ENCODE results near the gene FBN1. TPM values are rescaled to one million over a fixed set of nuclear protein-coding genes. Genes with fewer than 3 reads are reported as not detected.

FBN1 gene
- total RNA-seq, 1 donor from 2014 or later = 0.62 TPM

DNA sequence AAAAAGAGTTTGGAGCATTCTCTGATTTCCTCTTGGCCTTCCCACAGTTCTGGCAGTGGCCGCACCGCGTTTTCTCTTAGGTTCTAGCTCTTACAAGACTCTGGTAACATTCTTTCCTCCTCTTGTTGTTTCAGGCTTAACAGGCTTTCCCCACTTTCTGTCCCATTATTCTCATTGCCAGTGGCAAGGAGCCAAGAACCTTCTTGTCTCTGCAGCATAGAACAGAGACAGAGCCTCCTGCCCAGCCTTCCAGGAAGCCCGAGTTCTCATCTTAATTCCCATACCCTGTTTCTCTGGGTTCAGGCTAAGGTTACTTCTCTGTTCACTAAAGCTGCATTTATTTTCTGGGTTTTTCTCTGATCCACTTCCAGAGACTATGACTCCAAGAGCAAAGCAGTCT lies 253.2 kb downstream of the FBN1 start:
- TF ChIP-seq, protein P1, sequence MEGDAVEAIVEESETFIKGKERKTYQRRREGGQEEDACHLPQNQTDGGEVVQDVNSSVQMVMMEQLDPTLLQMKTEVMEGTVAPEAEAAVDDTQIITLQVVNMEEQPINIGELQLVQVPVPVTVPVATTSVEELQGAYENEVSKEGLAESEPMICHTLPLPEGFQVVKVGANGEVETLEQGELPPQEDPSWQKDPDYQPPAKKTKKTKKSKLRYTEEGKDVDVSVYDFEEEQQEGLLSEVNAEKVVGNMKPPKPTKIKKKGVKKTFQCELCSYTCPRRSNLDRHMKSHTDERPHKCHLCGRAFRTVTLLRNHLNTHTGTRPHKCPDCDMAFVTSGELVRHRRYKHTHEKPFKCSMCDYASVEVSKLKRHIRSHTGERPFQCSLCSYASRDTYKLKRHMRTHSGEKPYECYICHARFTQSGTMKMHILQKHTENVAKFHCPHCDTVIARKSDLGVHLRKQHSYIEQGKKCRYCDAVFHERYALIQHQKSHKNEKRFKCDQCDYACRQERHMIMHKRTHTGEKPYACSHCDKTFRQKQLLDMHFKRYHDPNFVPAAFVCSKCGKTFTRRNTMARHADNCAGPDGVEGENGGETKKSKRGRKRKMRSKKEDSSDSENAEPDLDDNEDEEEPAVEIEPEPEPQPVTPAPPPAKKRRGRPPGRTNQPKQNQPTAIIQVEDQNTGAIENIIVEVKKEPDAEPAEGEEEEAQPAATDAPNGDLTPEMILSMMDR (IDR thresholded peaks at IDR 0.05) = no peak
- ChIA-PET CTCF (no interaction called here), POLR2A (no interaction called here)
- no peak overlapping the region for H3K4me3 Mint-ChIP-seq
- H3K36me3 Mint-ChIP-seq (ENCODE audit: low read depth) = no peaks in the 10 kb centered on the region
- peaks cover 8% of the 10 kb centered on the region for H3K27me3 Mint-ChIP-seq
- H3K27ac Mint-ChIP-seq = no peak overlapping the region
- no peaks in the 10 kb centered on the region for H3K9me3 Mint-ChIP-seq
- no peak for DNase-seq
- no peak for ATAC-seq (ENCODE audit: low read depth)
- intact Hi-C loops (cut with micrococcal nuclease) = no loop called here
- no peaks in the 10 kb centered on the region for H3K4me1 Mint-ChIP-seq

DNA sequence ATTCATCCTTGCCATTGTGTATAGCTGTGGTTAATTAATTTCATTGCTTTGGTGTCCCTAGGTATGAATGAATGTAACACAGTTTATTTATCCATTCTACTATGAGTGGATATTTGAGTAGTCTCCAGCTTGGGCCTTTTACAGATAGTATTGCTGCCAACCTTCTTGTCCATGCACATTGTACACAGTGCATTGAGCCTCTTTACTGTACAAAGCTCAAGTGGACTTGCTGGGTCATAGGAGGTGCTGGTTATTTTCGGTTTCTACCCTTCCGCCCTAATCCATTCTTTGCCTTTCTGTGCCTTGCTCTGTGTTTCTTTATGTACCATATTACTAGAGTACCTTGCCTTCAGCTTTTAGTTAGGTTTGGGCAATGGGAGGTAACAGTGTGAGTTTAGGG lies 253.6 kb downstream of the FBN1 start:
- POLR2A ChIA-PET = no interaction called here
- Mint-ChIP-seq H3K4me1 (no peaks in the 10 kb centered on the region), H3K27ac (no peak overlapping the region), H3K9me3 (no peaks in the 10 kb centered on the region), H3K36me3 (ENCODE audit: low read depth) (no peaks in the 10 kb centered on the region), H3K27me3 (peaks cover 8% of the 10 kb centered on the region), H3K4me3 (no peak overlapping the region)
- CTCF ChIA-PET = no interaction called here
- no peak for ATAC-seq (ENCODE audit: low read depth)
- no peak for DNase-seq
- intact Hi-C loops (cut with micrococcal nuclease) = no loop called here
- TF ChIP-seq, protein P1 (IDR thresholded peaks at IDR 0.05) = no peak

DNA sequence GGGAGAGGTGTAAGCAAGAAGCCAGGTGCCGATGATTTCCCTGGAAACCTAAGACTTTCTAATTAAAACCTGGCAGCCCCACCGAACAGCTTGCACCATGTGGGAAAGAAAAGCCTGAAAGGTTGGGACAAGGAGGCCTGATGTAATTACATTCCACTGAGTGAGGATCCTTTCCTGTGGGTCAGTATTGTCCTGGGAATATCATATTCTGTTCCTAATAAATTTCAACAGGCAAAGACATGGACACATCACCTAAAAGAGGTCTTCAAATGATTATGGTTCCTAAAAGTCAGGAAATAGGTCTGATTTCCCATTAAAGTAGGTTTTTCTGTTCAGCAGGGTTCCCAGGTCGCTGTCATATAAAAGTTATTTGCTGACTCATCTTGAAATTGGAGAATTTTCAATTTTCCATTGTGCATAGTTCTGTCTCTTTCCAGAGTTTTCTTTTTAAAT lies 255.8 kb downstream of the FBN1 start:
- DNase-seq = no peak
- TF ChIP-seq, protein P1 (IDR thresholded peaks at IDR 0.05) = no peak
- no peak for ATAC-seq (ENCODE audit: low read depth)
- ChIA-PET CTCF (no interaction called here), POLR2A (no interaction called here)
- intact Hi-C loops (cut with micrococcal nuclease) = loop anchor here (1.0 kb wide), 1 partner anchor 37 kb away; no protein-coding TSS in a partner anchor
- Mint-ChIP-seq H3K27me3 (peaks cover 12% of the 10 kb centered on the region), H3K4me3 (no peak overlapping the region), H3K36me3 (ENCODE audit: low read depth) (no peaks in the 10 kb centered on the region), H3K27ac (no peak overlapping the region), H3K9me3 (no peaks in the 10 kb centered on the region), H3K4me1 (no peaks in the 10 kb centered on the region)

DNA sequence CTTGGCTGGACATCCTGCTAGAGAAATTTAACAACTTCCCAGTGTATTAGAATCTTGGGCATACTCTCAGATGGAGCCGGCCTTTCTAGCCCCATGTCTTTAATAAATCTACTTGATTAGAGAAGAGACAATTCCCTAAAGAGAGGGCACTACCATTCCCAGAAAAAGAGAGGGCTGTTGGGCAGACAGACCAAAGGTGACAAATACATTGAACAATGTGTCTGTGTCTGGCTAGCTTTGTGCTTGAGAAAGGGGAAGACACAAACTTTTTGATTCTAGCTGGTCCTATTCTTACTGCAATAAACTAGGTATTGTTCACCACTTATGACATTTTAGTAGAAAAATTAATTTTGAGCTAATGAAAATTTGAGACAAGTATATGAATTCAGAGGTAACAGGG lies 256.6 kb downstream of the FBN1 start:
- no peak for ATAC-seq (ENCODE audit: low read depth)
- Mint-ChIP-seq H3K27me3 (peaks cover 12% of the 10 kb centered on the region), H3K4me1 (no peaks in the 10 kb centered on the region), H3K36me3 (ENCODE audit: low read depth) (no peaks in the 10 kb centered on the region), H3K27ac (no peak overlapping the region), H3K4me3 (no peak overlapping the region), H3K9me3 (no peaks in the 10 kb centered on the region)
- no peak for DNase-seq
- ChIA-PET CTCF (no interaction called here), POLR2A (no interaction called here)
- intact Hi-C loops (cut with micrococcal nuclease) = no loop called here
- TF ChIP-seq, protein P1 (IDR thresholded peaks at IDR 0.05) = no peak

DNA sequence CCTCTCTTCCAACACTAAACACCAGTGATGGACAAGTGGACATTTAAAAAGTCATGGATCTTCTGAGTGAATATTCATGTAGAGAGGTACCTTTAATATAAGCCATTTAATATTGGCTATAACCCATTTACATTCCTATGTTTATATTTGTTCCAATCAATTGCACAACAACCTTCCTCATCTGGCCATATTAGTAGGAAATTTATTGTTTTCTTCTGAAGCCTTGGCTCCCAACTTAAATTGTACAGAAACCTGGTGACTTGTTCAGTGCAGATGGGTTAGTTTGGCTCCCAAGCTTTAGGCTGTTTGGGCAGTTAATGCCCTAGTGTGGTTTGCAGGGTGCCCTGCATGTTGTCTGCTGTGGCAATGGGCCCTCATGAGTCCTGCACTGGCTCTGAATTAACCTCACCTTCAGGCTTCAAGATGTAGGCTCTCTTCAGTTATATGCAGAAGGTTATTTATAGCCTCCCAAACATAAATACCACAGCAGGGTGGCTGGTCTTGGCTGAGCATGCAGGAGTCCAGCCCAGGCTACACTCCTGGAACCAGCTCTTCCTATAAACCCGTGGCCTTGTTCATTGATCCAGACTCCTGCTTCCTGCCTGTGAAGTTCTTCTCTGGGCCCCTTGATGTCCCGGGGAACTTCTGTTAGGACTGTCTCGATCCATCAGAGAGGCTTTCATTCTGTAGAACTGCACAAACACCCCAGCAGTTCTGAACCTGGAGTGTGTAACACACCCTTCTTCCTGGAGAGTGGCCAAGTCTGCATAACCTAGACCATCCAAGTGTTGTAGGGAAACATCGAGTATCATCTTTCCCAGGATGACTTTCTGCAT lies 257.3 kb downstream of the FBN1 start:
- no peak overlapping the region for H3K4me3 Mint-ChIP-seq
- DNase-seq = no peak
- no peak overlapping the region for H3K27ac Mint-ChIP-seq
- H3K4me1 Mint-ChIP-seq = no peaks in the 10 kb centered on the region
- POLR2A ChIA-PET = no interaction called here
- H3K36me3 Mint-ChIP-seq (ENCODE audit: low read depth) = no peaks in the 10 kb centered on the region
- CTCF ChIA-PET = no interaction called here
- intact Hi-C loops (cut with micrococcal nuclease) = no loop called here
- H3K27me3 Mint-ChIP-seq = peaks cover 12% of the 10 kb centered on the region
- no peak for ATAC-seq (ENCODE audit: low read depth)
- no peaks in the 10 kb centered on the region for H3K9me3 Mint-ChIP-seq
- TF ChIP-seq, protein P1 (IDR thresholded peaks at IDR 0.05) = no peak
